GM21381 (cell line): ENCODE data around the gene PAX5.

Source experiments
- ATAC-seq: cut with Tn5 transposase; IDR thresholded peaks from one replicate; pipeline ENCODE4 v1.9.1; 2021; ENCODE audit warnings: mild to moderate bottlenecking, moderate library complexity; ENCODE audit not compliant: unreplicated experiment

Gene PAX5

DNA sequence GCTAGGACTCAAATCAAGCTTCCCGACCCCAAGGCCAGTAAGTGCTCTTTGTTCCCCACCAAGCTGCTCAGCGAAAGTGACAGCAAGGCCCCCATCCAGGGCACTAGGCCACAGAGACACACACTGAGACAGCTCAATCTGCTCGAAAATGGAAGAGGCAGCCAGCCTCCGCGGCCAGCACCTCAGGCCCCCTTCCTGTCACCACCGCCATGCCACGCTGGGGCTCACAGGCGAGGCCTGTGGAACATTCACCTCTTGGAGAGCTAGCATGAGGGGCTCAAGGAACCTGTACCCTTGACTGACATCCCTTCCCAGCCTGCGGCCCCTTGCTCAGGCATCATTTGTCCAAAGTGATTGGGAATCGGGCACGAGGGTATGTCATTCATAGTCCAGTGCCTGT, 71.4 kb downstream of the PAX5 start:
- no peak for ATAC-seq

DNA sequence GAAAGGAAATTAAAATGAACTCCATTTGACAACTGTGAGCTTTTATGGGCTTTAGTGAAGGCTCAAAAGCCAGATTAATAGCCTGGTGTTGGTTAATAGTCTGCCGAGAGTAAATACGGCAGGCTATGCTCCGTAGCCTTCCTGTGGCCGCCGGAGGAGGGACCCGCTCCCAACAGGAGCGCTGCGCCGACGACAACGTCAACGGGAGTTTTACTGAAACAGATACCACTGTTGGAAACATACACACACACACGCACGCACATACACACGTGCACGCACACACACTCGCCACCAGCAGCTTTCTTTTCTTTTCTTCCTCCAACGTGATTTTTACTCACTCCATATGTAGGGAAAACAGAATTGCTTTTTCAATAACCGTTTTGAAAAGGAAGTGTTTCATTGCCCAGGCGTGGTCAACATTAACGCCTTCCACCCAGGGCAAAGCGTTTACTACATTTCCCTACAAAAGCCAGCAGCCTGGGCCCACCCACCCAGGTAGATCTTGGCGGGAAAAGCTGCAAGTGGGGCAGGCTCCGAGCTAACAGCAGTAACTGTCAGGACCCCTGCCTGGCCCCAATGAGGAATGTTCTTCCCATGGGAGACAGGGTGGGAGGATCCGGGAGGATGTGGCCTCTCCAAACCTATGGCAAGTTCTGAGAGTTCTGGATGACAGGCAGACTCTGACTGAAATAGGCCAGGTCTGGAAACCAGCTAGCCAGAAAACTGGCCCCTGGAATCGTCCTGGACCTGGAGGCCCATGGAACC, 72.3 kb downstream of the PAX5 start:
- ATAC-seq = no peak

DNA sequence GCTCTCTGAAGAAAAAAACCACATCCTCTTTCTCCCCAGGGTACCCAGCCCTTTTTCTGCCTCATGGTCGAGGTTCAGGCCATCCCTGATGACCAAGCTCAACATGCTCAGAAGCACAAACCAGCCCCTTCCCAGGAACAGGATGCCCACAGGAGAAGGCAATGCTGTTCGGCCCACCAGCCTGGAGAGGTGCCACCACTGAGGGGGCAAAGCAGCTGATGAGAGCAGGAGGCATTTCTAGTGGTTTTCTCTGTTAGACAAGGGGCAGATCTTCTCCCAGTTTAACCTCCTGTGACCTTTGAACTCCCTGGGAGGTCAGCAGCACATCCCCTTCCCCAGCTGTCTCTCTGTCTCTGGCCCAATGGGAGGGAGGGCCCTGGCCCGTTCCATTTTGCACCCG, 73.0 kb downstream of the PAX5 start:
- ATAC-seq = no peak

DNA sequence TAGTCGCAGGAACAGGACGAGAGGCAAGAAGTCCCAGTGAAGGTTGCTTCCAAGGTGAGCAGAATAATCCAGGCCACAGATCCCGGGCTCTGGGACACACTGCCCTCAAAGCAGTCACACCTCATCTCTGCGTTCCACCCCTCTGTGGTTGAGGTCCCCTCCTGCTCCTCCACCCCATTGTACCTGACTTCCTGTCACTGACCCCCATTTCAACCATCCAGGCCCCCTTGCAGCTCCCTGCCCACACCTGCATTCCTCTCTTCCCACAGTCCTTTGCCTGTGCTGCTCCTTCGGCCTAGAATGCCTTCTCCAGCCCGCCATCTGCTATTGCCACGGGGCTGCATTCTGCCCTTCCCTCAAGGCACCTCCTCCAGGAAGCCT, 73.5 kb downstream of the PAX5 start:
- ATAC-seq = no peak

DNA sequence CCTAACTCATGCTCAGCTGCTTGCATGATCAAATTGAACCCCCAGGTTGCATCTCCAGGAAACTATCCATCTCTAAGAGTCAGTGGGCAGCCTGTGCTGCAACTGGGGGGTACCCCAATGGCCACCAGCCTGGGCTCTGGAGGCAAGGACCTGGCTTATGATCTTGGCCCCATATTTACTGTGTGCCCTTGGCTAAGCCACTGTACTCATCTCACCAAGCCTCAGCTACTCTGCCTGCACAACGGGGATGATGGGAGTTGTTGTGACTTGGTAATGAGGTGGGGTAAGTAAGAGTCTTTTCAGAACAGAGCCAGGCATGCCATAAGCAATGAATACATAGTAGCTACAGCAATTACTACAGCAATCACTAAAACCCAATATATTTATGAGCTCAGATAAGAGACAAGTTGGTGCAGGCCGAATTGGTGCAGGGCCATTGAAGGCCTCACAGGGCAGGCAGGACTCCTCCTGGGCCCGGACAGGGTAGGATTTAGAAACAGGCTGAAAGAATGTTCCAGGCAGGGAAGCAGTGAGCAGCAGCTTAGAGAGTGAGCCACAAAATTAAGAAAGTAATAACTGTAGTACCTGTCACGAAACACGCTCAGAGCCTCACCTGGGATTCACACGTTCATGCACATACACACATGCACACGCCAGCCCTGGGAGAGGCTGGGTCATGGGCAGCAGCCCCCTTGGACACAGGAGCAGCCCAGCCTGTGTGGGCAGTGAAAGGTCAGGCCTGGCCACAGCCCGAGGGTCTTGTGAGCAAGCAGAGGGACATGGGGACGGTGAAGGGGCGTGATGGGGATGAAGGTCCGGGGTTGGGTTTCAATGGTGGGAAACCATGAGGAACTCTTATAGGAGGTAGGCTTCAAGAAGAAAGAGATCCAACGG, 74.1 kb downstream of the PAX5 start:
- ATAC-seq = no peak

DNA sequence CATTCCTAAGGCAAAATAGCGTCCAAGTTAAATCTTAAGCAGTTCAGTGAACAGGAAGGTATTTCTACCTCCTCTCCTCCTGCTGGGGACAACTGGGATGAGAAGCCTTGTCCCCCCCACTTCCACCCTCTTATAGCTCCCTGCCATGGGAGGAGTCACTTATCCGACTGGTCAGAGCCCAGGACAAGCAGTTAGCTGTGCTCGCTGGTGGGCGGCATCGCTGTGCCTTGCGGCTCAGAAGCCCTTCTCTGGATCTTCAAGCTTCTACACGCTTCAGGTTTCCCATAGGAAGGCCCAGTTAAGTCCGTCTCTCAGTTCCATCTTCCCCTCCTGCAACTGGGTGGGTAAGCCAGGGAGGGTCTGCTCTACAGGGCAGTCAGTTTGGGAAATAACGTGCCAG, 77.2 kb downstream of the PAX5 start:
- no peak for ATAC-seq

DNA sequence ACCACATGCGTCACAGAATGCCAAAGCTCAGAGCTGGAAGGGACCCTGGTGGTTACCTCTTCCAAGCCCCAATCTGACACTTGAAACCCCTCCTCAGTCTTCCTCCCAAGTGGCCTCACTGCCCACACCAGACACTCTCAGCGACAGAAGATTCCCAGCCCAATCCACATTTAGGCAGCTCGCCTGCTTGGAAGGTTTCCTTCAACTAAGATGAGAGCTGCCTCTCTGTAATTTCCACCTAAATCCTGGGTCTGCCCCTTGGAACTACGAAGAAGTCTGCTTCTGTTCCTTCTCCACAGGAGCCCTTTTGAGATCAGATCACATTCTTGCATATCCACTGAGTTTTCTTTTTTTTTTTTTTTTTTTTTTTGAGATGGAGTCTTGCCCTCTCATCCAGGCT, 83.7 kb downstream of the PAX5 start:
- ATAC-seq = no peak

DNA sequence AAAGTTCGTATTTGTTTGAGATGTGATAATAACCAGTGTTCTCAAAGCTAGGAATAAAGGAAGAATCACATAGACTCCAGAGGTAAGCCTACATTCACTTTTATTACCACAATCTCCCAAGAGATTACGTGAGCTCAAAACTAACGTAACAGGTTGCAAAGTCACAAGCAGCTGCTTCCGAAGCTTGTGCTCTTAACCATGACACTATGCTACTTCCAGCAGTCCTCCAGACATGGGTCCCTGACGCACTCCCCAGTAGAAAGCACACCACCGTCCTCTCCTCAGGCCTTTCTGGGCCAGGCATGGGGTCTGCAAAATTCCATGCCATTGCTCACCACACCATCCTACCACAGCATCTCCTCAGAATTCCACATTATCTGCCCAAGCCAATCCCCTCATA, 84.6 kb downstream of the PAX5 start:
- ATAC-seq = no peak

DNA sequence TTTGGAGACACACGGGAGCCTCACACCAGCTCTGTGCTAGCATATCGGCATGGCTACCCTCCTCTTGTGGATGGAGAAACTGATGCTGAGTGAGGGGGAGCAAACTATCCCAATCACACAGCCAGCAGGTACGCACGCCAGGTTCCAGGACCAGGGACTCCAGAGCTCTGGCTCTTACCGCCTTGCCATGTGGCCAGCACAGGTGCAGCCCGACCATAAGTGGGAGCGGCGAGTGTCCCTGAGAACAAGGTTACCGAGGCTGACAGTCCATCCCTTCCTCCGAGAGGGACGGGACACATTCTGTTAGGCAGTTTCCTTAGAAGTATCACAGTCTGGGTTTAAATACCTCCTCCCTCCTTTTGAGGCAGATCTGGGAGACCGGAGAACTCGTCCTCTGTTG, 86.0 kb downstream of the PAX5 start:
- no peak for ATAC-seq

DNA sequence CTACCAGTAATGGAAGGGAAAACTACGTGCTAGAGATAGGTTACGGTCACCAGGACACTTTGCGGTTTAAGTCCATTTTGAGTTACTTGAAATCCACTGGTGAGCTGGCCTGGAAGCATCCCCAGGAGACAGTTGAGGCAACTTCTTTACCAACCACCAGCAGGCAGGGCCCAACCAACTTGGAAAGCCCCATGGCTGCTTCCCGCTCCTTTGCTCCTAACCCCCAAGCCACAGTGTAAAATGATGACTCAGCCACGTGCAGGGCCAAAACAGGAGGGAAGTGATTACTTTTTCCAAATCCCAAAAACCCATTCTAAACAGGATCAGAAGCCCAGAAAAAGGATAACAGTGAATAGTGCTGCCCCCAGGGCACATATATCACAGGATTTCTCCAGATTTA, 87.4 kb downstream of the PAX5 start:
- no peak for ATAC-seq

DNA sequence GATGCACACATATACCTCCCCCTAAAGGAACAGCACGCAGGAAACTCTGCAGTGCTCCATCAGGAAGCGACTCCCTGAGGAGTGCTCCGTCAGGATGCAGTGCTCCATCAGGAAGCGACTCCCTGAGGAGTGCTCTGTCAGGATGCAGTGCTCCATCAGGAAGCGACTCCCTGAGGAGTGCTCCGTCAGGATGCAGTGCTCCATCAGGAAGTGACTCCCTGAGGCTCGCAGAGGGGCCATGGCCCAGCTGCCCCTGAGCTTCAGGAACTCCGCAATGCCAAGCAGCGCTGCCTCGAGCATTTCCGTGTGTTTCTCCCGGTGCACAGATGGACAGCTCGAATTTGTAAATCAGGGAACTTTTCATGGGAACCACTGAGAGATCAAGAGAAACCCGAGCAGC, 88.1 kb downstream of the PAX5 start:
- ATAC-seq = no peak

DNA sequence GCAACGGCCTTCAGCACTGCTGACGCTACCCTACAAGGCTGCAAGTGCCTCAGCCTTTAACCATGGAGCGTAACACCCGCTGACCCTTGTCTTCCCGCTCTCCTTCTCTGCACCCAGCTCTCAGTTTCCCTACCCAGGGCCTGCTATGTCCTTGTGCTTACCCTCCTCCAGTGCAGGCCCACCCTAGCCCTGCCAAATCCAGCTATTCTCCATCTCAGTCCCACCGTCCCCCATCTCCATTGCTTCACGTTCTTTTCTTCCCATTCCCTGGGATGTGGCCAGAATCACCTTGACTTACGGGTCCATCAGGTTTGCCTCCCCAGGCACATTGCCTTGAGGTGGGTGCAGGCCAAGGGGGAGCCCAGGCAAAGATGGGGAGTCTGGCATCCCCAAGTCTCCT, 91.2 kb downstream of the PAX5 start:
- ATAC-seq = no peak

DNA sequence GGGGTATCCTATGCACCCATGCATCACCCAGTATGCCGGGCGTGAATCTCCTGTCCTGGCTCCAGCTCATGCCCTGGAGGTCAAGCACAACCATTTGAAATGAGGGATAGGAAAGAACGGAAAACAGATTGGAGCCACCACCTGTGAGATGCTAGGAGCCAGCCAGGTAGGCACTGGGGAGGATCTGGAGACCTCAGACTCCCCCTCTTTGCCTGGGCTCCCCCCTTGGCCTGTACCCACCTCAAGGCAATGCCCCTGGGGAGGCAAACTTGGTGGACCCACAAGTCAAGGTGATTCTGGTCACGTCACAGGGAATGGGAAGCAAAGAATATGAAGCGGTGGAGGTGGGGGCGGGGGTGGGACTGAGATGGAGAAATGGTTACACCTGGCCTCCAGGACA, 92.6 kb downstream of the PAX5 start:
- ATAC-seq = no peak

DNA sequence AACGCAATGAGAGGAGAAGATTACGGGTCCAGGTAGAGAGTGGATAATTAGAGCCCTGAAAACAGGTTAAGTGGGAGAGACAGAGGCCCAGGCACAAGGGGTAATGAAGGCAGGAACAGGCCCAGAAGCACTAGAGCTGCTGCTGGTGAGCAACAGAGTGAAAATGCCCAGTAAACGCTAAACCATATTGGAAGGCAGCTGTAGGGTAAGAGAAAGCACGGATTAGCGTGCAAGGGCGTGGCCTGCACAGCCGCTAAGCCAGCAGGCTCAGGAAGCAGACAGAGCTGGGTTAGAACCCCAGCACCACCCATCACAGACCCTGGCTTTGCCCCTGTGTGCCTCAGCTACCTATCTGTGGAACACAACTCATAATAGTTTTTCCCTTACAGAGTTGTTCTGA, 93.2 kb downstream of the PAX5 start:
- ATAC-seq = no peak

DNA sequence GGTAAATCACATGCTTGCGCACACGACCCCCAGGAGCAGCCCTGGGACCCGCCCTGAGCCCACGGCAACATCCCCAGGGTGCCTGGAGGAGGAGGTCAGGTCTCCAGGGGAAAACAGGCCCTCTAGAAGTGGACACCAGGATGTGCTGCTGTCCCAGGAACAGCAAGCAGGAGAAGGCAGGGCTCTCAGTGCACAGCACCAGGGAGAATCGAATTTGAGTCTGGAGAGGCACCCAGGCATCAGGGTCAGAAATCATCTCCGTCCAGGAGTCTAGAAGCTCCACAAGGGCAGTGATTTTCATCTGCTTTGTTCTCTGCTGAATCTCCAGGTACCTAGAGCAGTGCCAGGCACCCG, 93.6 kb downstream of the PAX5 start:
- ATAC-seq = no peak

DNA sequence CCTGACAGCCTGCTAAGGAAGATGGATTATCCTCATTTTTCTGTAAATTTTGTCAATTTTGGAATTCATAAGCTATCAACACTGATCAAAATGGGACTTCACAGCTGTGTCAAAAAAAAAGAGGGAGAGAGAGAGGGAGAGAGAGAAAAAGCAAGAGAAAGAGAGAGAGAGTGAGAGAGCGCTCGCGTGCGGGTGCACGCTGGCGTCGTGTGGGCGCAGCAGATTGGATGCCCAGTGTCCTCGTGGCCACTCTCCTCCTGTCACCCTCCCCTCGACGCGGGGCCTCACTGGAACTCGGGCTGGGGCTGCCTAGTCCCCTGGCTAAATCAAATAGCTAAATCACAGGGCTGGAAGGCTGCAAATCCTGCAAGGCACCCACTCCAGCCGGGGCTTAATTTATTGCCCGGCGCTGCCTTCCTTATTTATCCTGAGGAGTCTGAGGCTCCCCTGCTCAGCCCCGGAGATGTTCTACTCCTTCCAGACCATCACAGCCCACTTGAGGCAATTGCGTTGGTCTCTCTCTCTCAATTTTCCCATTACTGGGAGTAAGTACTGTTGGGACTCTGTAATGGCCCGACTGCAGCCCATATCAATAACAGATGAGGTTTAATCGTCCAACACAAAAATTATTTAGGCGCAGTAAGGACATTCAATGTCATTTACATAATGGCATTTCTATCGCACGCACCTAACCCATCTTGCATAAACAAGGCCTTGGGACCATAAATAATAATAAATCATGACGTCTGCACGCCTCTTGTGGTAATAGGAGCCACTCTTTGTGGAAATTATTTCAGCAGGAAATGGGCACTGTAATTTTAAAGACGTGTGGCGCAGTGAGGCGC, 94.2 kb downstream of the PAX5 start:
- no peak for ATAC-seq

DNA sequence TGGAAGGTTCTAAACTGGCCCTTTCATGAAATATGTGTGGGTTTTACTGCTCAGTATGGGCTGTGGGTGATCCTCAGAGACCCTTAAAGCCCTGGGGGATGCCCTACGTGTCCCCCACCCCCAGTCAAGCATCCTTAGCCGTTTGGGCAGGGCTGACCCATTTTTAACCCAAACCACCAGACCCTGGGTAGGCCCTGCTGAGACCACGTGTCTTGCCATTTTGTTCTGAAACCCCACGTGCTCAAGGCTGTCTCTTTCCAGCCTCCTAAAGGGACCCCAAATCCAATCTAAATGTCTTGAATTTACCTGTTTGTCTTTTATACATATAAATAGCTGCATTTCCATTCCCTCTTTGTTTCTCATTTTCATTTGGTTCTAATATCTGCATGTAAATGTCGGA, 94.9 kb downstream of the PAX5 start:
- ATAC-seq = no peak

DNA sequence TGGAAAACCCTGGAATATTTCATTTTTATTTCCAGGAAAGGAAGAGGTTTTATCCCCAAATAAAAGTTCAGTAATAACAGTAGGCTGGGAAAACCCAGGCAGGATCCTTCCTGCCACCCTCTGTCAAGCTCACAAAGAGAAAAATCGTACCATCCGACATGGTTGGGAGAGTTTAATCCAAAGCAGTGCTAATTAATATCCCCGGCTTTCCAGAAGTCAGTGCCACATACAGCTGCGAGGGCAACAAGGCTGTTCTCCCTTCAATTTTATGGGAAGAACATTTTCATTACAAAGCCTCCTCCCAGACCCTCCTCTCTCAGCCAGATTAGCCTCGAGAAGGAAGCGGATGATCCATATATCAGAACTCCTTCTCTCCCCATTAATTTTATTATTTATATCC, 95.5 kb downstream of the PAX5 start:
- no peak for ATAC-seq

DNA sequence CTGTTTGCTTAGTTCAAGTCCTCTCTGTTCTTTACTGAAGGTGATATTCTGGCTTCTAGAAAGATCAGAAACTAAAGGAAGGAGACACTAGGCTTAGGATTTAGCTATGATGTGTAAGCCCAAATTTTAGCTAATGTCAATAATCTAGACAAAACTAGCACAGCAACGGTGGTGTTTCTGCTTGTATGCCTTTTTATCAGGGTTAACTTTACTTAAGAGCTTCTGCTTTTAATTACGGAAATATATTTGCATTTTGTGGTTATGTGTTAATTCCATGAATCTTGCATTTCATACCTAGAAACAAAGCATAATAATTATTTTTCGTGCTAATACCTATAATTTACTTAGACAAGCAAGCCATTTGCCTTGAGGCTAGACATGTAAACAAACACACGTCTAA, 96.1 kb downstream of the PAX5 start:
- no peak for ATAC-seq

DNA sequence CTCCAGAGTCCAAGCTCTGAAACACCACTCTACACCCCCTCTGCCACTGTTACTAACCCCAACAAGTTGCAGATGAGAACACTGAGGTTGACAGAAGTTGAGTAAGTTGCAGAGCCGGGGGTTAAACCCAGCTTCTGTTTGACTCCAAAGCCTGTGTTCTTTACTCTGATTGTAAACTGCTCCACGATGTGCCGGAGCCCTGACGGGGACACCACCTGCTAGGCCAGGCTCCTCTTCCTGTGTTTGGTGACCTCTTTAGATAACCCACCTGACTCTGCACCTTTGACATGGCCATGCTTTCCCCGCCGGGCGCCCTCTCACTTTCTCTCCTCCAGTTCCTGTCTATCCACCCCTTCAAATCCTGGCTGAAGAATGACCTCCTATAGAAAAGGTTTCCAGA, 96.7 kb downstream of the PAX5 start:
- ATAC-seq = no peak

DNA sequence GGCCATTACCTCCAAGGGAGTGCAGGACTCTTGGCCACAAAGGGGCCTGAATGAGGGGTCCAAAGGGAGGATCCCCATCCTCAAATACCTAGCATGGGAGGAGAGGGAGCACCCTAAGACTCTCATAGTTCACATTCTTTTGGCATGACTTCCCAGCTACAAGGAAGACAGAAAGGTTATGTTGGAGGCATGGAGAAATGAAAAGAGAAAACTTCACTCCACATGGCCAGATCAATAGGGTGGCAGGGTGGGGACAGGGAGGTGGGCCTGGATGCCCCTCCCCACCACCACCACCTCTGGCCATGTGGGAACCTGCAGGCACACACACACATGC, 97.6 kb downstream of the PAX5 start:
- ATAC-seq = no peak
